HG03066 (cell line): Measurements from ENCODE around the gene PLAAT1.

ENCODE experiments used
- ATAC-seq: cut with Tn5 transposase; IDR thresholded peaks from one replicate; pipeline ENCODE4 v1.9.1; 2021; ENCODE audit warnings: low read depth; ENCODE audit not compliant: unreplicated experiment

The PLAAT1 gene

DNA sequence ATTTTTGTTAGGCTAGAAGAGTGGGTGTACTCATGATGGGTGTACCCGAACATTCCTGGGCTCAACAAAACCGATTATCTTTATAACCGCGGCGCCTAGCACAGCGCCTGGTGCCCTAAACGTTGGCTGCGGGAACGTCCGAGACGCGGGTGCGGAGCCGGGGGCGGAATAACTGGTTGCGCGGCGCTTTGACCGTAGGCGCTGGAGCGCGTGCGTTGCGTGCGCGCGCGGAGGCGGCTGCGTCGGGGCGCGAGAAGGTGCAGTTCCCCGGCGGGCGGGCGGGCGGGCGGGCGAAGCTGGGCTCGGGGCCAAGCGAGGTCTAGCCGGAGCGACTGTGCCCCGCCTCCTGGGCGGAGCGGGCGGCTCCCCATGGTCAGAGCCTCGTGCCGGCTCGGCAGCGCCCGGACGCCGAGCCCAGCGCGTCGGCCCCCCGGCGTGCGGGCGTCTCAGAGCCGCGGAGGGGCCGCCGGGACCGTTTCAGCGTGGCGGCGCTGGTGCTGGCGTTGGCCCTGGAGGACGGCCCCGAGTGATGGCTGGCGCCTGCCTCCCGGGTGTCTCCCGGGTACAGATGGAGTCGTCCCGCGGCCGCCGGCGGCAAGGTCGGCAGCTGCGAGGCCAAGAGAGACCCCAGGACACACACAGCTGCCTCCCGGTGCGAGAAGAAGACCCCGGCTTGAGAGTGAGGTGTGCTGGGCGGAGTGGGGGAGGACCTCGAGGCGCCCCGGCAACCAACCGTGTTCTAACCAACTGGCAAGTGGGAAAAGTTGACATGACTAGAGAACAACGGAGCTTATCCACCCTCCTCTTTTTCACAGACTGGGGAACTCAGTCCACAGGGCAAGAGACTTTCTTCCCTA, at the start of gene PLAAT1:
Gene PLAAT1, plus strand, starts transcription at position 373 of the 857 bp plus-strand sequence. CDS start 14,429 bp downstream, outside the sequence.
- ATAC-seq = no peak

DNA sequence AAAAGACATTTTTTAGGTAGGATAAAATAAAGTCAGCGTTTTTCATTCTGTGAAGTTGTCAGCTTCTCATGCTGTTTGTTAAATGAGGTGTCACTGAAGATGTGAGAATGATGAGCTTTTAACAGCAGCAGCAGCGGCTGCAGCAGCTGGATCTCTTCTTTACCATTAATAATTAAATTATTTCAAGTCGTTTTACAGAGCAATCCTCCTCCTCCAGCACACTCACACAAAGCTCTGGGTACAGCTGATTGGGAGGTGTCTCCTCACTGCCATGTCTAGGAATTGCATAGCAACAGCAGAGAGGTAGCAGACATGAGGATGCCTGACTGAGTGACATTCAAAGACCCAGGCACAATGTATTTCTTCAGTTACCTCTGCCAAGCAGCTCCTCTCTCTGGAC, 46.7 kb upstream of the PLAAT1 start:
- ATAC-seq = no peak

DNA sequence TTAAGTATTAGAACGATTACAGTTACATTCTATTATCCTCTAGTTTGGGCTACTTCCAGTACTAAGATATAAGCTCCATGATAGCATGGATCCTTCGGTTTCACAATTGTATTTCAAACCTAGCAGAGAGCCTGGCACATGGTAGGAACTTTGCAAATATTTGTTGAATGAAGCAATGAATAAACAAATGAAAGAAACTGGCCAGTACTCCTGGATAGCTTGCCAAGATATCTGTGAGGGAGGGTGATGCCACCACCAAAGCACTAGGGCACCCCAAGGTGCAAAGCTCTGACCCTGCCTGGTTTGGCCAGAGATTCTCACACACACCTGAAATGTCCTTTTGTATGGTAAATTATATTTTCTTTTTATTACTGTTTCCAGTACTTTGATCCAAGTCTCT, 44.3 kb upstream of the PLAAT1 start:
- ATAC-seq = no peak

DNA sequence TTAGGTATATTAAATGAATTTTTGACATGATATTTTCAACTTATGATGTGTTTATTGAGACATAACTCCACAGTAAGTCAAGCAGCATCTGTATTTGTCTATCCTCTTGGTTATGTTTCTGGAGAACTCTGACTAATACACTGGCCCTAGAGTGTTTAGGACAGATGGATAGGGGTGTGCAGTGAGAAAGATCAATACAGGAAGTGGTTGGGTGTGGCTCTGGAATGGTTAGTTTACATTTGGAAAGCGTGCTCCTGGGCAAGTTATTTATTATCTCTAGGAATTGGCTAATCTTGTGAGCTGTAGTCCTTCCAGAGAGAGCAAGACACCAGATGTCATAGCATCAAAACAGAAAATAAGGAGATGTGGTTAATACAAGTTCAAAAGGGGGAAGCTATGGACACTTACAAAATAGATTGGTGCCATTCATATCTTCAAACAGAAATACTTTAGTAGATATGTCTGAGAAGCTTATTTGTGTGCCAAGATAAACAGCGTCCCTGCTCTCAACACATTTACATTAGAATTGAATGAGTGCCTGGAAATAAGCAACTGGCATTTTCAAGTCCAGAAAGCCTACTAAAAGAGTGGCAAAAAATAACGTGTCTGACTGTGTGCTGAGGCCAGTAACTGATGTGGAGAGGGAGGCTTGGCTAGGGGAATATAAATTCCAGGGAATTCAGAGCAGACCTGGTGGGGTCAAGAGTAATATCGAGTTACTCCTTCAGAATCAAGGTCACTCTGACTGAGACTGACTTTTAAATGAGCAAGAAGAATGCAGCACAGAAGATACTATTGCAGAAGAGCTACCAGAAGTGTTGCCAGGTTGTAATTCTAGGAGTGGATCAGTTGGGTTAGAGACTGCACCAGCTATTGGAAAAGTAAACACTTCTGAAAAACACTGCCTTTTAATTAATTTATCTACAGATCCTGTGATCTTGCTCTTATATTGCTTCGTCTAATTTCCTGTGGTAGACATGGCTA, 33.4 kb upstream of the PLAAT1 start:
- ATAC-seq = no peak

DNA sequence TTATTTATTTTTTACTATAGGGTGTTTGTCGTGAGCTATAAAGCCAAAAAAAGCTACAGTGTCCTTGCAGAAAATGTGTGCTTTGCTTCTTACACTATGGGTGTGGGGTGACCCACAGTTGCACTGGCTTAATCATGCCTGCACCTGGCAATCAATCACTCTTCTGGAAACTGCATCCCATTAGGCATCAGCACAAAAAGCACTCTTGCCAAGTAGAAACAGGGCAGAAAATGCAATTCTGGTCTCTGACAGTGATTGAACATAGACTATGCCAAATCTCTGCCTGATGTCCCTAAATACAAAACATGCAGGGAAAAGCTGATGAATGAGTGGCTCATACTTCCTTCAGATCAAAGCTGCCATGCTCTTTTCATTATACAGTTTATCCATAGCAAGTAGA, 30.4 kb upstream of the PLAAT1 start:
- ATAC-seq = no peak

DNA sequence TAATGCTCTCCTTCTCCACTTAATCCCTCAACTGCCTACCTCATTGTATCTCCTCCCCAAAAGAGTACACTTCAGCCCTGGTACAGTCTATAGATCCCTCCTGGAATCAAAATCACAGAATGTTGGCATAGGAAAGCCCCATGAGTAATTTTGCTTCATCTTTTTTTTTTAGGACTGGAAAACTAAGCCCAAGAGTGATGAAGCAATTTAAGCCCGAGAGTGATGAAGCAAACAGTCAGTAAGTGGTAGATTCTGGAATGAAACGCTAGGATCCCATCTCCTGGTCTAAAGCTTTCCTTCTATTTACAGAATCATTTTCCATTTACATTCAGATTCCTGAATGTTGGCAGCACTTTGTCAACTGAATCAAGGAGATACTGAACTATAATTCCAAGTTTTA, 29.8 kb upstream of the PLAAT1 start:
- no peak for ATAC-seq

DNA sequence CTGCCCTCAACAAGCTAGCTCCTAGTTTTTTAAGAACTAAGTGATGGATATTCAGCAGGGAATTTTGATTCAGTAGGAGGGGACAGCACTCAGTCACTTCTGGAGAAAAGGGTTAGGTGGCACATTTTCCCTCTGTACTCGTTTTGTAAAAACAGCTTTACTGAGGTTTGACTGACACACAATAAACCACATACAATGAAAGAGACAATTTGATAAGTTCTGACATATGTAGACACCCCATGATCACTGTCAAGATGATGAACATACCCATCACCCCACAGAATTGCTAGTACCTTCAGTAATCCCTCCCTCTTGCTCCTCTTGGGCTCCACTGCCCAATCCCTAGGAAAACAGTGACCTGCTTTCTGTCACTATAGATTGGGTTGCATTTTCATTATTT, 29.0 kb upstream of the PLAAT1 start:
- ATAC-seq = no peak

DNA sequence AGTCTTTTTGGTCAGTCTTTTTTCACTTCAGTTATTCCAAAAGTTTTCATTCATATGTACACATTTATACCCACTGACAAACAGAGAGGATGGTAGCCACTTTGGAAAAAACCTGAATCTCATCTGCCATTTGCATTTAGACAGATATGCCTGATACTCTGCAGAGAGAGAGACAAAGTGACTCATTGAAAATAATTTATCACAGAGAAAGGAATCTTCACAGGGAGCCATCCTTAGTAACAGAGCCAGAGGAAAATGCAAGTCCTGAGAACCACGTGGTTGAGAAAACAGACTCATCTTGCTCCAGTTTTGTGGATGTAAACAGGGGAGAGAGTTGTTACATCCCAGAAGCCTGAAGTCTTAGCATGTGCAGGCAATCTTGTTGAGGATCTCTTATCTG, 28.2 kb upstream of the PLAAT1 start:
- ATAC-seq = no peak

DNA sequence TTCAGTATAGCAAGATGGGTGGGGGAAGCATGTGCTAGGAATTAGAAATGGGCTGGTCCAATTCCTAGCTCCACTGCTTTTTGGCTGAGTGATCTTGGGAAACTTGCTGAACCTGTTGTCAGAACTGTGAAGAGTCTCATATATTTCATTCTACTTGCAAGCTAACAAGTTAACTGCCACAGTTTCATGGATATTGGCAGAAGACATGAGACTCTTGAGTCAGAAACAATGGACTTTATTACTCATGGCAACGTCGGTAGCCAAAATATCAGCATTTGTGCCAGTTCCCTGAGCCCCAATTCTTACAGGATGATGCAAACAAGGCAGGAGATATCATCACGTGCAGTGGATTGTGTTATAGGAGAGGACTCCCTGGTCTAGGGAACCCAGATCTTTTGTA, 26.6 kb upstream of the PLAAT1 start:
- ATAC-seq = no peak

DNA sequence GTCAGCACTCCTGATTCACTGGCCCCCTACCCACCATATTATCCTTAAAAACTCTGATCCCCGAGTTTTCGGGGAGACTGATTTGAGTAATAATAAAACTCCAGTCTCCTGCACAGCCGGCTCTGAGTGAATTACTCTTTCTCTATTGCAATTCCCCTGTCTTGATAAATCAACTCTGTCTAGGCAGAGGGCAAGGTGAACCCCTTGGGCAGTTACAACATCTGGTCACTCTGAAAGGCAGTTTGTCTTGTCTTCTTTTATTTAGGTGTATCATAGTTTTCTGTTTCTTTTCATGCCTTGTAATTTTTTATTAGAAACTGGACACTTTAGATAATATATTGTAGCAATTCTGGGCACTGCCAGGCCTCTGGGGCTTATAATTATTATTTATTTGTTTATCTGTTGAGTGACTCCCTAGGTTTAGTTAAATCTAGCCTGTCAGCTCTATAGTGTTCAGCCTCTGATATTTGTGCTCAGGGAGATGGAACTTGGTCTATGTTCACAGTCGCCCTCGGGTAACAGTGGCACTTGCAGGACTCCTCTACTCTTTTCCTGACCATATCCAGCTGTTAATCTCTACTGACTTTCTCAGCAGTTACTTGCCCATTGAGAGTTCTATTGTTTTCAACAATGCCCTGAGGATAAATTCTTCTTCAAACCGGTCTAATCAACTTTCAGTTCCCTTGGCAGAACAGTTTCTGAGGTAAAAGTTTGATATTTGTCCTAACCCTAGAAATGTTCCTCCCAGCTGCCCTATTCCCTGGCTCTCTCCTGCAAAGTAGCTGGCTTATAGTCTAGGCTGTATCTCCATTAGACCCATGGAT, 15.5 kb upstream of the PLAAT1 start:
- ATAC-seq = no peak

DNA sequence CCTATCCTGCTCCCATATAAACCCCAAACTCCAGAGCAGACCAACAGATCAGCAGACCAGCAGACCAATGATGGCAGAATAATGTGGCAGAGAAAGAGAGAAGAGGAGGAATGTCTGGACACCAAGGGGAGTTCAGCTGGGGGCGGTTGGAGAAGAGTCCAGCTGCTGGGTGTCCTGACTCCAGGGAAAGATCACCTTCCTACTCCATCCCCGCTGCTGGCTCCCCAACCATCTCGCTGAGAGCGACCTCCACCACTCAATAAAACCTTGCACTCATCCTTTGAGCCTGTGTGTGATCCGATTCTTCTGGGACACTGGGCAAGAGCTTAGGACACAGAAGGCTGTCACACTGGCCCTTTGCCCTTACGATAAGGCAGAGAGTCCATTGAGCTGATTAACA, 12.8 kb upstream of the PLAAT1 start:
- ATAC-seq = no peak

DNA sequence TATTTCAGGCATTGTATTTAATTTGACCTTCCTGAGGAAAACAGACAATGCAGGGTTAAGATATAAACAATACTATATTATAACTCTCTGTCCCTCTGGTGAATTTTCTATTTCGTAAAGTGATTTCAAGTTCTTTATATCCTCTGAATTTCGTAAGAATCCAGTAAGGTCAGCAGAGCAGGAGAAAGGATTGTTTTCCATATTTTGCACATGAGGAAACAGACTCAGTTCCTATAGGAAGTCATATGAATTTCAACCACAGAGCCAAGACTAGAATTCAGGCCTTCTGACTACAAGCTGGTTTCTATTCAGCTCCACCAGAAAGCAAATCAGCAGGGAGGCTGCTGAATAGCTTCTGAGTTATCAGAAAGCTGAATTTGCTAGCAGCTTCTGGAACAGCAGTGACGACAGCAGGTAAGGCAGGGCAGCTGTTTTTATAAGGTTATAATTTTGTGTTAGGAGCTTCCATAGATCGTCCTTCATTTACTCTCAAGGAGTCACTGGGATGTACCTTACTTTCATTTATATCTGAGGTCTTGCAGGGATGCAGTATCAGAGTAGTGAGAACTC, 11.1 kb upstream of the PLAAT1 start:
- ATAC-seq = no peak

DNA sequence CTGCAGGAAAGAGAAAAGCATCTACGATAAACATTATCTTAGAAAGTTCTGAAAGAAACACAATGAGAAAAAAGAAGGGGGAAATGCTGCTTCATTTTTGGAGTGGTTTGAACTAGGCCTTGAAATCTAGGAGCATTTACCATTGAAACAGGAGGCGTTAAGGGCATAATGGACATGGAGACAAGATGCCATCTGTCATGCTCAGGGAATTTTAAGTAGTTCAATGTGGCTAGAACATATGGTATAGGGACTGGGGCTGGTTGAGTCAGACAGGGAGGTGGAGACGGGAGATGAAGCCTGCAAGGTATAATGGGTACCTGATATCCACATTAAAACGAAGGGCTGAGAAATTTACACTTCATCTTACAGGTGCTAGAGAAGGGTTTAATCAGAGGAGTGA, 10.4 kb upstream of the PLAAT1 start:
- no peak for ATAC-seq

DNA sequence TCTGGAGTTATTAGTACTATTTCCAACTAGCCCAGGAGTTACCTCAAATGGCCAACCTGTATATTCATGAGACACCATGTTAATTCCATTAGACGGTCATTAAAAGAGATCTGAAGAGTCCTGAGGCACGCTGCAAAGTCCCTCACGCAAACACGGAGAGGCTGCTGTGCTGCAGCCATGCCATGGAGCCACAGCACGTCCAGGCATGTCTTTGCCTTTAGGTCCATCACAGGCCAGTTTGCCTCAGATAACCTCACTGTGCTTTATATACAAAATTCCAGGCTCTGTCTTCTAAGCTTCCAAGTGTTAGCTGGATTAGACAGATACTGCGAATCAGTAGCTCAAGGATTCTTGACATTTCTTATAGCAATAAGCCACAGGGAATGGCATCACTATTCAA, 9.8 kb upstream of the PLAAT1 start:
- no peak for ATAC-seq

DNA sequence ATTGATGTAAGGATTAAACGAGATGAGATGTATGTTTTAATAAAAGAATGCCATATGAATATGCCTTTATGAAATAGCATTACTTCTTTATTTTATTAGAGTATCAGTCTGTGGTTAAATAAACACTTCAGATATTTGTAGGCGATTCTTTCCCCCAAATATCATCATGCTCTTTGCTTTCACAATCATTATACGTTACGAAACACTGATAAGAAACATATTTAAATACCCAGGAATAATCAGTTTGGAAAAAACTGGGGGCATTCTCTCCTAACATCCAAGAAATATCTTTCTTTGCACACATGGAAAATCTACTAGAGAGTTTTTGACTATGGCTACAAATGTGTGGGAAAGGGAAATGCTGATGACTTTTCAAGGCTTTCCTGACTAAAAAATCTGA, 4.4 kb upstream of the PLAAT1 start:
- no peak for ATAC-seq

DNA sequence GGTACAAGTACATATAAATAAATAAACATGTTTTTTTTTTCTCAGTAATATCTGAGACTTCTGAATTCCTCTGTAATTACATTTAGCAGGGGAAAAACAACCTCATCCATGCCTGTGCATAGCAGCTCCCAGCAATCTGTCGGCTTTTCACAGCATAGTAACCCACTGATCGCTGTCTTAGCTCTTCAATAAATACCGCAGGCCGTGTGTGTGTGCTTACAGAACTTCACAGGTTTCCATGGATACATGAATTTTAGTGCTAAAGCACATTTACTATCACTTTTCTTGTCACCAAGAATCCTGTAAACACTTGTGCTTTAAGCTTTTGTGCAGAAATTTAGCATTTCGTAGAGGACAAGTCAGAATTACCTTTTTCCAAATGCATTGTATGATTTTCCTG, 4.0 kb upstream of the PLAAT1 start:
- ATAC-seq = no peak

DNA sequence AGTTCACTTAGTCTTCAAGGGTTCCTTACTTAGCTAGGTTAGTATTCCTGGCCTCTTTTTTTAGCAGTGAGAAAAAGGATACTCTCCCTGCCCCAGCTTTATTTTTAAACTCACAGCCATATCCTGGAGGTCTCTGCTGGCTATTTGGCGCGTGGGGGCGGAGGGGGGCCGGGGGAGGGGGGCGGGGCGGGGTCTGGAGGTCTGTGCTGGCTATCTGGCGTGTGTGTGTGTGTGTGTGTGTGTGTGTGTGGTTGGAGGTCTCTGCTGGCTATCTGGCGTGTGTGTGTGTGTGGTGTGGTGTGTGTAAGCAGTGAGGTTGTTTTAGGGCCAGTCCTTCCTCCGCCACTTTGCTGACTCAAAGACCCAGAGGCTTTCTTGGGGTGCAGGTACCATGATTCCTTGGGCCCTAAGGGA, 579 bp upstream of the PLAAT1 start:
- no peak for ATAC-seq

DNA sequence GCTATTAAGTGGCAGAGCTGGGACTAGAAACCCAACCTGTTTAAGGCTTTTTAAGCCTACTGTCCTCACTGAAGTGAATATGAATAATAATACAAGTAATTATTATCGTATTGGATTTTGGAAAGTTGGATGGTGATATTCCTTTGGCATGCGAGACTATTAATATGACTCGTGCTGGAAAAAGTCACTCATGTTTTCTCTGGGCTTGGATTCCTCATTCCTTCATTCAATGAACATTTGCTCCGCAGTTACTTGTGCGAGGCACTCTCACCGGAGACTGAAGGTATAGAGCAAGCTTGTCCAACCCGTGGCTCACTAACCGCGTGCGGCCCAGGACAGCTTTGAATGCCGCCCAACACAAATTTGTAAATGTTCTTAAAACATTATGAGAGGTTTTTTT, 694 bp downstream of the PLAAT1 start:
- ATAC-seq = no peak

DNA sequence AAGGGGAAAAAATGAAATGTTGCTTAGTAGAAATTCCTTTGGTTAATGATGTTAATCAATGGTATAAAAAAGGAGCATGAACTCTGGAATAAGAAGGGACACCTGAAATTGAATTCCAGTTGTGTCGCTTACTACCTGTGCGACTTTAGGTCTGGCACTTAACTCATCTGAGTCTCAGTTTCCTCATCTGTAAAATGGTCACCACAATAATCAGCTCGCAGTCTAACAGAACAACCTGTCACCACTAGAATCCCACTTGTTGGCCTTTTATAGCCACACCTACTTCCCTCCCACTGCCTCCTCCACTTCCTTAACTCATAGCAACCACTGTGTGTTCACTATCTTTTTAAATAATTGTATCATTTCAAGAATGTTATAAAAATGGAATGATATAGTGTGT, 2.5 kb downstream of the PLAAT1 start:
- ATAC-seq = no peak

DNA sequence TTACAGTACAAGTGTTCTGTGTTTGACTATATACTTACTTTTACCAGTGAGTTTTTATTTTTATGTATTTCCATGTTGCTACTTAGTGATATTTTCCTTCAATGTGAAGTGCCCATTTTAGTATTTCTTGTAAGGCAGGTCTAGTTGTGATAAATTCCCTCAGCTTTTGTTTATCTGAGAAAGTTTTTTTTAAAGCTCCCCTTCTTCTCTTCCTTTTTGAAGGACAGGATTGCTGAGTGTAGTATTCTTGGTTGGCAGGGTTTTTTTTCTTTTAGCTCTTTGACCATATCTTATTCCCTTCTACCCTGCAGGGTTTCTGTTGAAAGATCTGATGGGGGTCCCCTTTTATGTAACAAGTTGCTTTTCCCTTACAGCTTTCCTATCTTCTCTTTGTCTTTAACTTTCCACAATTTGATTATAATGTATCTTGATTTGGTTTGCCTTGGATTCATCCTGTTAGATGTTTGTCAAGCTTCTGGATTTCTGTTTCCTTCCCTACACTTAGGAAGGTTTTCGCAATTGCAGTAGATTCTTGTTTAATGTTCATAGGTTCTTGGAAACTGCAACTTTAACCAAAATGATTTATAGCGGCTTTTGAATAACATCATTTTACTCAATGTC, 7.9 kb downstream of the PLAAT1 start:
- no peak for ATAC-seq
